ENCODE measurements around the gene TSGA10. TPM values are rescaled to one million over a fixed set of nuclear protein-coding genes. Genes with fewer than 3 reads are reported as not detected.

Gene TSGA10
- total and polyA plus RNA-seq, 8 donors: 3.7 to 19.8 (median 15.3) TPM

DNA sequence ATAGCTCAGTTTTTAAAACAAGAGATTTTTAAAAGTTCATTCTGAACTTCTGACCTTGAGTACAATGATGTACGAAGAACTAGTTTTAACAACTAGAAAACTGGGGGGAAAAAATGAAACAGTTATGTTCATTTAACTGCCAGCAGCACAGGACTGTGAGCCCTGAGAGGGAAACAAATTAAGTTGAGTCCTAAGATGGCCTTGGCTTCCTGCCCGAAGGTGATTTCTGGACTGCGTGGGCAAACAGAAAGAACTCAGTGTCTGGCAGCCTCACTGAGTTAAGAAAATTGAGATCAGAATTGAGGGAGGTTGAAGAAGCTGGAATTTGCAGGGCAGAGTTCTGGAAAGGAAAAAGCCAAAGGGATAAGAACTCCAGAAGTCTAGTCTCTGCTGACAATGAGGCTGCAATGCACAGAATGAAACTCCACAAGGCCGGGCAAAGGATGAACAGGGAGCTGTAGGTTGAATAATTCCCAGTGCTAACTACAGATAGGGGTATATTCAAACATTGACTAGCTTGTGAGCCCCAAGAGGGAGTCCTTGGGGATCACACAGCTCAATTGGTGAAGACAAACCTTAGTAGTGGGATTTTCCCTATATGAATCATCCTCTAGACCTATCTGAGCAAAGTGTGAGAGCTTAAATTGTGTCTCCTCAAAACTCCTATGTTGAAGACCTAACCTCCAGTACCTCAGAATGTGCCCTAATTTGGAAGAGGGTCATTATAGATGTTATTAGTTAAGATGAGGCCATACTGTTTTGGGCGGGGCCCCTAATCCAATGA lies 205.6 kb downstream of the TSGA10 start:
- Histone ChIP-seq H3K9me3 (no peaks in the 10 kb centered on the region), H3K4me1 (no peaks in the 10 kb centered on the region), H3K4me3 (no peak overlapping the region), H3K36me3 (no peaks in the 10 kb centered on the region), H3K27ac (no peak overlapping the region), H3K27me3 (peaks cover 0 to 23% of the 10 kb centered on the region in 2 donors)
- intact Hi-C loops (cut with DNase I): no loop called here
- peak; percentile 71 for ATAC-seq
- peak in 1 of 4 donors; percentile 30 for DNase-seq
- TF ChIP-seq, protein P1, sequence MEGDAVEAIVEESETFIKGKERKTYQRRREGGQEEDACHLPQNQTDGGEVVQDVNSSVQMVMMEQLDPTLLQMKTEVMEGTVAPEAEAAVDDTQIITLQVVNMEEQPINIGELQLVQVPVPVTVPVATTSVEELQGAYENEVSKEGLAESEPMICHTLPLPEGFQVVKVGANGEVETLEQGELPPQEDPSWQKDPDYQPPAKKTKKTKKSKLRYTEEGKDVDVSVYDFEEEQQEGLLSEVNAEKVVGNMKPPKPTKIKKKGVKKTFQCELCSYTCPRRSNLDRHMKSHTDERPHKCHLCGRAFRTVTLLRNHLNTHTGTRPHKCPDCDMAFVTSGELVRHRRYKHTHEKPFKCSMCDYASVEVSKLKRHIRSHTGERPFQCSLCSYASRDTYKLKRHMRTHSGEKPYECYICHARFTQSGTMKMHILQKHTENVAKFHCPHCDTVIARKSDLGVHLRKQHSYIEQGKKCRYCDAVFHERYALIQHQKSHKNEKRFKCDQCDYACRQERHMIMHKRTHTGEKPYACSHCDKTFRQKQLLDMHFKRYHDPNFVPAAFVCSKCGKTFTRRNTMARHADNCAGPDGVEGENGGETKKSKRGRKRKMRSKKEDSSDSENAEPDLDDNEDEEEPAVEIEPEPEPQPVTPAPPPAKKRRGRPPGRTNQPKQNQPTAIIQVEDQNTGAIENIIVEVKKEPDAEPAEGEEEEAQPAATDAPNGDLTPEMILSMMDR (IDR thresholded peaks at IDR 0.05): no peak

DNA sequence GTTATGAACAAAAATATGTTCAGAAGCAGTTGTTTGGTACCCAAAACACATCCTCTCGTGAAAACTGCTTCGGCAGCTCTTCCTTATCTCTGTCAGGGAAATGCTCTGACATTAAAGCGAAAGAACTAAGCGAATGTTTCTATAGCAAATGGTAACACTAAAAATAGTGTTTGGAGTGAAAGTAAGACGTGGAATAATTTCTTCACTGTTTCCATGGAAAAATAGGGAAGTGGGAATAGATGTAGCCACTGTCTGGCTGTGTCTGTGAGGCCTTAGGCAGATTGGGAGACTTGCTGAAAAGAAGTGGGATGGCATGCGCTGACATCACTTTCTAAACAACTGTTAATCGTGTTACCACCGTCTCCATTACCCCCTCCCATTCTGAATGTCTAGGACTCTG lies 207.2 kb downstream of the TSGA10 start:
- no peaks in the 10 kb centered on the region for H3K4me1 ChIP-seq
- TF ChIP-seq, protein P1 (IDR thresholded peaks at IDR 0.05): no peak
- H3K4me3 ChIP-seq: no peak overlapping the region
- H3K27ac ChIP-seq: no peak overlapping the region
- ATAC-seq (no peak), DNase-seq (peak in 2 of 4 donors; percentile 20 to 21)
- peaks cover 0 to 23% of the 10 kb centered on the region in 2 donors for H3K27me3 ChIP-seq
- no peaks in the 10 kb centered on the region for H3K36me3 ChIP-seq
- H3K9me3 ChIP-seq: no peaks in the 10 kb centered on the region
- intact Hi-C loops (cut with DNase I): no loop called here

Other genes with a start within 250 kb of the TSGA10 start
- 10 to 100 TPM; 14.1 to 15.2 TPM for gene CRACDL, start 218.7 kb downstream of the TSGA10 start, total RNA-seq
- 1 to 10 TPM; 4.0 to 7.6 (median 4.8) TPM for gene CRACDL, start 218.7 kb downstream of the TSGA10 start, polyA plus RNA-seq (ENCODE audit: insufficient read length in 6 of 6)
- gene C2orf15, start 13.2 kb downstream of the TSGA10 start, total RNA-seq: 1 to 10 TPM; 3.4 to 4.0 TPM
- 1 to 10 TPM; 7.1 to 8.7 (median 7.6) TPM for gene C2orf15, start 13.2 kb downstream of the TSGA10 start, polyA plus RNA-seq (ENCODE audit: insufficient read length in 6 of 6)
- 1 to 10 TPM; 5.6 to 7.2 TPM for gene LIPT1, start within 50 bp of the TSGA10 start, total RNA-seq
- gene LIPT1, start within 50 bp of the TSGA10 start, polyA plus RNA-seq (ENCODE audit: insufficient read length in 6 of 6): 10 to 100 TPM; 16.1 to 20.3 (median 17.2) TPM
- gene MITD1, start 26.1 kb upstream of the TSGA10 start, total RNA-seq: 10 to 100 TPM; 20.1 to 24.5 TPM
- 10 to 100 TPM; 39.8 to 62.7 (median 49.8) TPM for gene MITD1, start 26.1 kb upstream of the TSGA10 start, polyA plus RNA-seq (ENCODE audit: insufficient read length in 6 of 6)
- gene MRPL30, start 26.2 kb upstream of the TSGA10 start, total RNA-seq: 10 to 100 TPM; 19.7 to 21.2 TPM
- gene MRPL30, start 26.2 kb upstream of the TSGA10 start, polyA plus RNA-seq (ENCODE audit: insufficient read length in 6 of 6): 10 to 100 TPM; 46.9 to 58.8 (median 52.6) TPM
- gene LYG2, start 100.7 kb upstream of the TSGA10 start, total RNA-seq: not detected
- under 1 TPM; 0.20 to 0.74 (median 0.57) TPM for gene LYG2, start 100.7 kb upstream of the TSGA10 start, polyA plus RNA-seq (ENCODE audit: insufficient read length in 6 of 6)
- gene LYG1, start 146.3 kb upstream of the TSGA10 start, total RNA-seq: 1 to 10 TPM in 1 of 2 donors, under 1 TPM in 1; 0.93 to 1.4 TPM
- gene LYG1, start 146.3 kb upstream of the TSGA10 start, polyA plus RNA-seq (ENCODE audit: insufficient read length in 6 of 6): 1 to 10 TPM; 2.0 to 3.6 (median 2.8) TPM
- gene TXNDC9, start 181.4 kb upstream of the TSGA10 start, total RNA-seq: 10 to 100 TPM; 27.2 to 35.9 TPM
- 10 to 100 TPM; 33.7 to 43.7 (median 36.0) TPM for gene TXNDC9, start 181.4 kb upstream of the TSGA10 start, polyA plus RNA-seq (ENCODE audit: insufficient read length in 6 of 6)
- gene EIF5B, start 182.4 kb upstream of the TSGA10 start, total RNA-seq: 10 to 100 TPM; 27.6 to 37.4 TPM
- 10 to 100 TPM; 54.2 to 66.0 (median 62.9) TPM for gene EIF5B, start 182.4 kb upstream of the TSGA10 start, polyA plus RNA-seq (ENCODE audit: insufficient read length in 6 of 6)

All from left lung (tissue), 10 donors.